GM12878 (cell line): ENCODE measurements around the gene PPARA. TPM values are rescaled to one million over a fixed set of nuclear protein-coding genes. Genes with fewer than 3 reads are reported as not detected.

Experiments
- ATAC-seq: fragments of 200-7000 bp; cut with Tn5 transposase; 3 replicates; pipeline ENCODE4 v1.9.1; 2020; ENCODE audit warnings: mild to moderate bottlenecking, moderate library complexity
- BruUV-seq: library from RNA; stranded (reverse); fragments of 400-500 nt; replicated peaks from 2 replicates; lab custom pipeline; 2021; lab: Mats Ljungman, UMichigan
- CTCF ChIA-PET: fragments of 300-600 bp; sonication (Branson Sonifier 250); formaldehyde crosslinking; extraction: SDS; loops from one replicate; lab custom pipeline; 2021; ENCODE audit warnings: inconsistent platforms; lab: Yijun Ruan, JAX
- POLR2A ChIA-PET: fragments of 350-600 bp; formaldehyde crosslinking; extraction: SDS; loops from one replicate; lab custom pipeline; 2021; ENCODE audit warnings: inconsistent platforms; lab: Charles Lee
- RAD21 ChIA-PET: fragments of 300-600 bp; sonication (Branson Sonifier 250); formaldehyde crosslinking; loops from one replicate; lab custom pipeline; 2023; ENCODE audit warnings: antibody characterized with exemption; ENCODE audit not compliant: unreplicated experiment; lab: Charles Lee
- SMC1A ChIA-PET: fragments of 300-600 bp; sonication (Branson Sonifier 250); formaldehyde crosslinking; loops from one replicate; lab custom pipeline; 2023; ENCODE audit not compliant: unreplicated experiment, uncharacterized antibody; lab: Charles Lee
- DNase-seq: peaks from one replicate; pipeline ENCODE4 v3.0.0-alpha.2; 2011; ENCODE audit warnings: low read depth, low spot score
- FAIRE-seq: peaks from 3 replicates; lab custom pipeline; 2011; peaks lifted over from hg19 to GRCh38; lab: Jason Lieb, UNC
- H2AFZ ChIP-seq: 2 replicates; pipeline ENCODE4 v1.6.0; 2011; ENCODE audit warnings: low read depth, low read length, control low read depth; ENCODE audit not compliant: control insufficient read depth
- H3K27ac ChIP-seq: 2 replicates; pipeline ENCODE4 v1.5.1; 2011; ENCODE audit warnings: control low read depth; ENCODE audit not compliant: control insufficient read depth, insufficient read depth
- H3K27me3 ChIP-seq, 2 experiments: replicated peaks in 1 of 2; 2 replicates each; pipeline versions ENCODE4 v1.6.0 to v1.6.1; 2011; ENCODE audit warnings: low read length in 1 of 2; ENCODE audit not compliant: control insufficient read depth in 2 of 2, insufficient read depth in 2 of 2
- H3K36me3 ChIP-seq, 2 experiments: 2 replicates each; pipeline ENCODE4 v1.5.1; 2011; ENCODE audit warnings: low read length in 1 of 2; ENCODE audit not compliant: control insufficient read depth in 2 of 2, insufficient read depth in 2 of 2
- H3K4me1 ChIP-seq: 2 replicates; pipeline ENCODE4 v1.6.1; 2011; ENCODE audit warnings: mild to moderate bottlenecking, low read length, moderate library complexity, mixed read lengths; ENCODE audit not compliant: control insufficient read depth, insufficient read depth
- H3K4me2 ChIP-seq: 2 replicates; pipeline ENCODE4 v1.6.0; 2011; ENCODE audit warnings: control low read depth; ENCODE audit not compliant: control insufficient read depth, insufficient read depth
- H3K4me3 ChIP-seq: fragments of 200-600 bp; sonication (generic); 2 replicates; pipeline ENCODE4 v1.5.1; 2016
- H3K79me2 ChIP-seq: 2 replicates; pipeline ENCODE4 v1.6.0; 2011; ENCODE audit warnings: low read length; ENCODE audit not compliant: control insufficient read depth, insufficient read depth
- H3K9ac ChIP-seq: 2 replicates; pipeline ENCODE4 v1.8.0; 2011; ENCODE audit warnings: low read length, control low read depth, mixed read lengths; ENCODE audit not compliant: control insufficient read depth, insufficient read depth
- H3K9me3 ChIP-seq: replicated peaks from 3 replicates; pipeline ENCODE4 v1.5.1; 2011; ENCODE audit warnings: mild to moderate bottlenecking, low read length; ENCODE audit not compliant: control insufficient read depth, insufficient read depth
- H4K20me1 ChIP-seq: 2 replicates; pipeline ENCODE4 v1.6.0; 2011; ENCODE audit not compliant: control insufficient read depth, insufficient read depth
- E2F4 ChIP-seq: IDR thresholded peaks from 2 replicates; pipeline ENCODE4 v1.6.1; 2012; ENCODE audit warnings: low read depth, low read length, improper control_type of control experiment
- FOXM1 ChIP-seq: IDR thresholded peaks from 2 replicates; pipeline ENCODE4 v1.6.1; 2012; ENCODE audit warnings: low read depth, mild to moderate bottlenecking, inconsistent platforms, low read length, moderate library complexity
- KAT2A ChIP-seq: conservative IDR thresholded peaks from 2 replicates; pipeline ENCODE4 v1.6.1; 2011; ENCODE audit warnings: low read depth, low read length; ENCODE audit not compliant: control insufficient read depth
- NR2C1 ChIP-seq: fragments of 450-650 bp; IDR thresholded peaks from 2 replicates; pipeline ENCODE4 v1.6.1; 2017; ENCODE audit warnings: antibody characterized with exemption, mild to moderate bottlenecking, moderate library complexity
- NRF1 ChIP-seq: conservative IDR thresholded peaks from 2 replicates; pipeline ENCODE4 v1.6.1; 2011; ENCODE audit warnings: mild to moderate bottlenecking, low read depth, low read length, improper control_type of control experiment
- SMC3 ChIP-seq: IDR thresholded peaks from 2 replicates; pipeline ENCODE4 v1.6.1; 2011; ENCODE audit warnings: low read length, improper control_type of control experiment, borderline replicate concordance
- TBL1XR1 ChIP-seq: IDR thresholded peaks from 2 replicates; pipeline ENCODE4 v1.6.1; 2012; ENCODE audit warnings: low read depth, low read length, improper control_type of control experiment
- ZBTB11 ChIP-seq: fragments of 450-650 bp; formaldehyde crosslinking; IDR thresholded peaks from 2 replicates; pipeline ENCODE4 v1.5.0; 2022; ENCODE audit warnings: mild to moderate bottlenecking, missing genetic modification characterization
- ZBTB4 ChIP-seq: fragments of 450-650 bp; formaldehyde crosslinking; IDR thresholded peaks from 2 replicates; pipeline ENCODE4 v1.4.0; 2022; ENCODE audit warnings: mild to moderate bottlenecking, moderate library complexity
- WGBS: methylation state at CpG from one replicate; pipeline ENCODE4 v1.1.6; 2016; ENCODE audit warnings: low lambda C conversion rate; ENCODE audit not compliant: insufficient replicate concordance, insufficient coverage; ENCODE audit errors: missing lambda C conversion rate; 5-methylcytosine and 5-hydroxymethylcytosine counted together
- in situ Hi-C: fragments of 300-500 bp; cut with MboI; formaldehyde crosslinking; loops from 9 replicates; pipeline ENCODE4 v1.14.3; 2018; ENCODE audit warnings: mixed read lengths
- intact Hi-C: fragments of 100-400 bp; cut with micrococcal nuclease; formaldehyde crosslinking; loops from one replicate; pipeline ENCODE4 v1.14.2; 2022; ENCODE audit not compliant: unreplicated experiment
- polyA plus RNA-seq, 11 experiments: library from polyadenylated mRNA; depleted of rRNA in 4 of 11; unstranded in 6 of 11; stranded (reverse) in 5 of 11; fragments of >200 nt; fragmentation: Nextera tagmentation in 4 of 11; fragmentation: Illumina TruSeq in 1 of 11; extraction: Ambion mirVana in 4 of 11; extraction: Trizol in 1 of 11; gene quantifications; 1 replicate in 1 of 11; 2 replicates in 10 of 11; pipeline versions ENCODE4 v1.2.1 to v1.2.3, GENCODE V29; 2011 to 2016; ENCODE audit warnings: inconsistent platforms in 2 of 11, missing spikeins in 2 of 11, low read depth in 1 of 11
- total RNA-seq, 4 experiments: library from RNA; depleted of rRNA in 3 of 4; stranded (reverse); fragments of >200 nt in 3 of 4; fragmentation: Illumina TruSeq in 1 of 4; extraction: Trizol in 1 of 4; gene quantifications; 2 replicates each; pipeline versions ENCODE4 v1.2.1 to v1.2.3, GENCODE V29; 2013 to 2021

The PPARA gene
- total and polyA plus RNA-seq, 10 of the 15 experiments (the other 5 are each of a cell fraction or from before 2014, with no cell fraction given) = 0.72 to 10.4 (median 4.6) TPM

- no TSS peak for BruUV-seq
- no peak for DNase-seq
- H3K4me3 ChIP-seq = no peak overlapping the region
- H3K9ac ChIP-seq = no peak overlapping the region
- no peaks in the 10 kb centered on the region for H3K9me3 ChIP-seq
- no peaks in the 10 kb centered on the region for H3K79me2 ChIP-seq
- in situ Hi-C loops (no loop called here), intact Hi-C loops (no loop called here)
- no peak for ATAC-seq
- H3K27me3 ChIP-seq = no peaks in the 10 kb centered on the region
- no peak overlapping the region for H2AFZ ChIP-seq
- H3K4me1 ChIP-seq = no peaks in the 10 kb centered on the region; the same call in 1 of the 2 replicates
- FAIRE-seq = no peak
- SMC1A ChIA-PET = interaction anchor here (1.5 kb wide), 1 partner anchor 18 kb away, joined by 3 read pairs; no protein-coding TSS in a partner anchor
- no peaks in the 10 kb centered on the region for H4K20me1 ChIP-seq
- no peak overlapping the region for H3K27ac ChIP-seq
- CTCF ChIA-PET = no interaction called here
- RAD21 ChIA-PET = no interaction called here
- 81% methylated on average over 3 of the region's 3 CpGs for WGBS
- H3K4me2 ChIP-seq = no peak overlapping the region
- no peaks in the 10 kb centered on the region; a peak in 1 of 4 replicates for H3K36me3 ChIP-seq
- TF ChIP-seq KAT2A (no peak), FOXM1 (no peak)
- POLR2A ChIA-PET = interaction anchor here (0.6 kb wide), 1 partner anchor 26 kb away, joined by 3 read pairs; no protein-coding TSS in a partner anchor
These were observed 22.8 kb downstream of the PPARA start for GRCh38 chr22:46173152-46173551.

GRCh38 chr22:46175631-46176030 lies 25.3 kb downstream of the PPARA start:
- intact Hi-C loops = no loop called here
- in situ Hi-C loops = no loop called here
- Histone ChIP-seq H3K27ac (no peak overlapping the region), H3K4me3 (no peak overlapping the region), H4K20me1 (no peaks in the 10 kb centered on the region), H2AFZ (no peak overlapping the region), H3K27me3 (no peaks in the 10 kb centered on the region), H3K79me2 (no peaks in the 10 kb centered on the region), H3K9me3 (peaks cover 3% of the 10 kb centered on the region), H3K36me3 (peaks cover 0 to 2% of the 10 kb centered on the region in 2 experiments; a peak in 2 of 4 replicates), H3K9ac (no peak overlapping the region), H3K4me2 (no peak overlapping the region), H3K4me1 (no peaks in the 10 kb centered on the region; the same call in 1 of the 2 replicates)
- FAIRE-seq = no peak
- ChIA-PET SMC1A (no interaction called here), POLR2A (no interaction called here), RAD21 (interaction anchor here (0.6 kb wide), 1 partner anchor 1244 kb away, joined by 4 read pairs; no protein-coding TSS in a partner anchor), CTCF (no interaction called here)
- ATAC-seq = no peak
- DNase-seq = no peak
- WGBS = 59% methylated on average over 5 of the region's 5 CpGs
- BruUV-seq = no TSS peak
- TF ChIP-seq NRF1 (no peak), ZBTB4 (CRISPR knock-in tag) (no peak), E2F4 (no peak), TBL1XR1 (no peak), ZBTB11 (CRISPR knock-in tag) (no peak), SMC3 (no peak), NR2C1 (no peak)
